OCI-LY1 (cell line): ENCODE measurements around the gene NLGN4Y.

Experiments used
- EZH2 ChIP-seq: fragments of 200-600 bp; sonication (generic), shearing (Covaris generic); IDR thresholded peaks from 2 replicates; pipeline ENCODE4 v1.8.0; 2017; ENCODE audit warnings: borderline replicate concordance, mixed run types, mild to moderate bottlenecking, antibody characterized with exemption, low read length, moderate library complexity, mixed read lengths
- TF ChIP-seq, protein P1 (sequence below): fragments of 200-600 bp; sonication (generic), shearing (Covaris generic); IDR thresholded peaks from 2 replicates; pipeline ENCODE4 v1.5.1; 2017; ENCODE audit warnings: mild to moderate bottlenecking, antibody characterized with exemption, low read length, moderate library complexity, mixed read lengths

DNA sequence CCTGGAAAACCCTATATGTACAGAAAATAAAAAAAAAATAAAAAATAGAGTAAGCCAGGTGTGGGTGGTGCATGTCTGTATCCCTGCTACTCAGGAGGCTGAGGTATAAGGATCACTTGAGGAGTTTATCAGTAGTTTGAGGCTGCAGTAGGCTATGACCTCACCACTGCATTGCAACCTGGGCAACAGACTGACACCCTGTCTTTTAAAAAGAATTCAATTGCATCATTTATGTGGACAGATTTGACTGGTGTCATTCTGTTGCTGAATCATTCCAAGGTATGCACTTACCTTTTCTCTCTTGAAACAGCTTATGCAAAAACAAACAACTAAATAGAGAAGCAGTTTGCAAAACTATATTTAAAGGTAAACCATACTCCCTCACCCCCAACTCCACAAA, 12.4 kb downstream of the NLGN4Y start:
- TF ChIP-seq, protein P1, sequence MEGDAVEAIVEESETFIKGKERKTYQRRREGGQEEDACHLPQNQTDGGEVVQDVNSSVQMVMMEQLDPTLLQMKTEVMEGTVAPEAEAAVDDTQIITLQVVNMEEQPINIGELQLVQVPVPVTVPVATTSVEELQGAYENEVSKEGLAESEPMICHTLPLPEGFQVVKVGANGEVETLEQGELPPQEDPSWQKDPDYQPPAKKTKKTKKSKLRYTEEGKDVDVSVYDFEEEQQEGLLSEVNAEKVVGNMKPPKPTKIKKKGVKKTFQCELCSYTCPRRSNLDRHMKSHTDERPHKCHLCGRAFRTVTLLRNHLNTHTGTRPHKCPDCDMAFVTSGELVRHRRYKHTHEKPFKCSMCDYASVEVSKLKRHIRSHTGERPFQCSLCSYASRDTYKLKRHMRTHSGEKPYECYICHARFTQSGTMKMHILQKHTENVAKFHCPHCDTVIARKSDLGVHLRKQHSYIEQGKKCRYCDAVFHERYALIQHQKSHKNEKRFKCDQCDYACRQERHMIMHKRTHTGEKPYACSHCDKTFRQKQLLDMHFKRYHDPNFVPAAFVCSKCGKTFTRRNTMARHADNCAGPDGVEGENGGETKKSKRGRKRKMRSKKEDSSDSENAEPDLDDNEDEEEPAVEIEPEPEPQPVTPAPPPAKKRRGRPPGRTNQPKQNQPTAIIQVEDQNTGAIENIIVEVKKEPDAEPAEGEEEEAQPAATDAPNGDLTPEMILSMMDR = no peak
- TF ChIP-seq EZH2 = no peak
